HG03571 (cell line): Measurements from ENCODE around the gene BUD31.
"Not testable (repeated sequence)": the region's sequence is repeated elsewhere in the genome, so short reads cannot be mapped to it uniquely, and the experiment has no call there.

ENCODE experiments used
- ATAC-seq: cut with Tn5 transposase; IDR thresholded peaks from one replicate; pipeline ENCODE4 v1.9.1; 2021; ENCODE audit not compliant: unreplicated experiment

BUD31 gene

GRCh38 chr7:99408379-99409191, at the start of gene BUD31, which contains the start of gene PDAP1:
Gene BUD31, plus strand, starts transcription at chr7:99408969. Its CDS starts 2,124 bp downstream, at chr7:99411093.
Gene PDAP1, minus strand, starts transcription at chr7:99408597. Its CDS starts 49 bp downstream, at chr7:99408548.
- ATAC-seq: peak; percentile 70

- no peak for ATAC-seq
Measured at GRCh38 chr7:99359465-99360154, 49.2 kb upstream of the BUD31 start.

- no peak for ATAC-seq
Measured at GRCh38 chr7:99362801-99363200, 46.0 kb upstream of the BUD31 start.

GRCh38 chr7:99363286-99363685, 45.5 kb upstream of the BUD31 start:
- no peak for ATAC-seq

GRCh38 chr7:99365318-99366141, 43.2 kb upstream of the BUD31 start:
- ATAC-seq: no peak

GRCh38 chr7:99366646-99367045, 42.1 kb upstream of the BUD31 start:
- ATAC-seq: no peak

GRCh38 chr7:99368750-99369389, 39.9 kb upstream of the BUD31 start:
- ATAC-seq: no peak

- no peak for ATAC-seq
Measured at GRCh38 chr7:99369767-99370391, 38.9 kb upstream of the BUD31 start.

GRCh38 chr7:99371376-99371920, 37.3 kb upstream of the BUD31 start:
- ATAC-seq: no peak

GRCh38 chr7:99372275-99373090, 36.3 kb upstream of the BUD31 start:
- no peak for ATAC-seq

- ATAC-seq: no peak
Measured at GRCh38 chr7:99373091-99374066, 35.4 kb upstream of the BUD31 start.

GRCh38 chr7:99374111-99375064, 34.4 kb upstream of the BUD31 start, which contains the start of gene ARPC1B:
Gene ARPC1B, plus strand, starts transcription at chr7:99374730. Its CDS starts 10,985 bp downstream, at chr7:99385715.
- peak; percentile 44 for ATAC-seq

- peak; percentile 41 for ATAC-seq
Measured at GRCh38 chr7:99375070-99375807, 33.5 kb upstream of the BUD31 start.

- no peak for ATAC-seq
Measured at GRCh38 chr7:99379043-99379577, 29.7 kb upstream of the BUD31 start.

GRCh38 chr7:99379693-99380031, 29.1 kb upstream of the BUD31 start:
- not testable (repeated sequence) for ATAC-seq
